Loucy (cell line): ENCODE results near the gene FIS1.

Source experiments
- H2AFZ ChIP-seq: fragments of 200-600 bp; sonication (generic); 2 replicates; pipeline ENCODE4 v1.6.0; 2016; ENCODE audit warnings: antibody characterized with exemption, mild to moderate bottlenecking, low read length, moderate library complexity
- H3F3A ChIP-seq: fragments of 200-600 bp; 2 replicates; pipeline ENCODE4 v1.6.0; 2016; ENCODE audit warnings: antibody characterized with exemption, low read depth, mild to moderate bottlenecking
- H3K27me3 ChIP-seq: fragments of 200-600 bp; sonication (generic); 2 replicates; pipeline ENCODE4 v1.6.1; 2014; ENCODE audit warnings: low read length, mild to moderate bottlenecking; ENCODE audit not compliant: insufficient read depth, poor library complexity, severe bottlenecking
- H3K36me3 ChIP-seq: fragments of 200-600 bp; sonication (generic); 2 replicates; pipeline ENCODE4 v1.6.1; 2016; ENCODE audit warnings: low read length; ENCODE audit not compliant: insufficient read depth
- H3K4me1 ChIP-seq: fragments of 200-600 bp; sonication (generic); 2 replicates; pipeline ENCODE4 v1.5.1; 2014; ENCODE audit warnings: low read length, mild to moderate bottlenecking; ENCODE audit not compliant: insufficient read depth, poor library complexity, severe bottlenecking
- H3K4me2 ChIP-seq: fragments of 200-600 bp; sonication (generic); 2 replicates; pipeline ENCODE4 v1.6.0; 2014; ENCODE audit warnings: antibody characterized with exemption, low read length, low read depth, mild to moderate bottlenecking; ENCODE audit not compliant: poor library complexity, severe bottlenecking
- H3K4me3 ChIP-seq: fragments of 200-600 bp; sonication (generic); 2 replicates; pipeline ENCODE4 v1.5.1; 2014; ENCODE audit warnings: low read length, mild to moderate bottlenecking, mixed read lengths; ENCODE audit not compliant: poor library complexity, severe bottlenecking
- H3K79me2 ChIP-seq: fragments of 200-600 bp; sonication (generic); 2 replicates; pipeline ENCODE4 v1.6.1; 2014; ENCODE audit warnings: low read length; ENCODE audit not compliant: insufficient read depth
- H3K9ac ChIP-seq: fragments of 200-600 bp; sonication (generic); 2 replicates; pipeline ENCODE4 v1.6.0; 2014; ENCODE audit warnings: mild to moderate bottlenecking, low read depth, low read length, moderate library complexity; ENCODE audit not compliant: poor library complexity, severe bottlenecking
- H3K9me2 ChIP-seq: fragments of 200-600 bp; sonication (generic); replicated peaks from 2 replicates; pipeline ENCODE4 v1.6.1; 2016; ENCODE audit warnings: low read depth, low read length, mixed read lengths
- H3K9me3 ChIP-seq: fragments of 200-600 bp; sonication (generic); 2 replicates; pipeline ENCODE4 v1.6.1; 2014; ENCODE audit warnings: mild to moderate bottlenecking, antibody characterized with exemption, low read length, low read depth; ENCODE audit not compliant: insufficient read depth
- H4K20me1 ChIP-seq: fragments of 200-600 bp; sonication (generic); 2 replicates; pipeline ENCODE4 v1.6.0; 2014; ENCODE audit warnings: antibody characterized with exemption, low read length, mild to moderate bottlenecking; ENCODE audit not compliant: insufficient read depth, poor library complexity, severe bottlenecking
- CTCF ChIP-seq: fragments of 200-600 bp; sonication (generic); conservative IDR thresholded peaks from 2 replicates; pipeline ENCODE4 v1.5.1; 2014; ENCODE audit warnings: mild to moderate bottlenecking, antibody characterized with exemption, low read length
- EZH2phosphoT487 ChIP-seq: fragments of 200-600 bp; IDR thresholded peaks from 2 replicates; pipeline ENCODE4 v1.6.1; 2018; ENCODE audit warnings: antibody characterized with exemption, mild to moderate bottlenecking, moderate library complexity, borderline replicate concordance

Gene FIS1

GRCh38 chr7:101216860-101217387 lies 28.0 kb downstream of the FIS1 start:
- Histone ChIP-seq H3K27me3 (no peaks in the 10 kb centered on the region), H3K4me1 (peaks cover 19% of the 10 kb centered on the region), H2AFZ (peak overlapping the region; percentile 83; the same call in 1 of the 2 replicates), H3K4me3 (peak overlapping the region; percentile 80), H3K4me2 (peak overlapping the region; percentile 91), H3K9me3 (no peaks in the 10 kb centered on the region), H3K79me2 (peaks cover 30% of the 10 kb centered on the region), H4K20me1 (no peaks in the 10 kb centered on the region), H3K9me2 (no peaks in the 10 kb centered on the region), H3K36me3 (no peaks in the 10 kb centered on the region), H3F3A (no peaks in the 10 kb centered on the region), H3K9ac (peak overlapping the region; percentile 74)
- no peak for TF ChIP-seq EZH2phosphoT487
- no peak for TF ChIP-seq CTCF

GRCh38 chr7:101216001-101216859 lies 28.7 kb downstream of the FIS1 start:
- no peak overlapping the region for H2AFZ ChIP-seq
- H3K36me3 ChIP-seq: no peaks in the 10 kb centered on the region
- H3F3A ChIP-seq: no peaks in the 10 kb centered on the region
- peak overlapping the region; percentile 80 for H3K4me3 ChIP-seq
- H3K79me2 ChIP-seq: peaks cover 29% of the 10 kb centered on the region
- peak overlapping the region; percentile 91 for H3K4me2 ChIP-seq
- no peaks in the 10 kb centered on the region for H3K27me3 ChIP-seq
- peaks cover 19% of the 10 kb centered on the region for H3K4me1 ChIP-seq
- no peak for TF ChIP-seq EZH2phosphoT487
- no peak for TF ChIP-seq CTCF
- no peaks in the 10 kb centered on the region for H4K20me1 ChIP-seq
- no peaks in the 10 kb centered on the region for H3K9me3 ChIP-seq
- H3K9me2 ChIP-seq: no peaks in the 10 kb centered on the region
- peak overlapping the region; percentile 74 for H3K9ac ChIP-seq

GRCh38 chr7:101212014-101212413 lies 32.9 kb downstream of the FIS1 start:
- no peaks in the 10 kb centered on the region for H4K20me1 ChIP-seq
- no peak overlapping the region for H3K9ac ChIP-seq
- no peak overlapping the region for H3K4me2 ChIP-seq
- H3K27me3 ChIP-seq: no peaks in the 10 kb centered on the region
- peaks cover 9% of the 10 kb centered on the region for H3K4me1 ChIP-seq
- no peak; the same call in 1 of the 2 replicates for TF ChIP-seq CTCF
- no peak overlapping the region for H3K4me3 ChIP-seq
- H3K36me3 ChIP-seq: no peaks in the 10 kb centered on the region
- H3K9me2 ChIP-seq: no peaks in the 10 kb centered on the region
- no peaks in the 10 kb centered on the region for H3F3A ChIP-seq
- H2AFZ ChIP-seq: no peak overlapping the region
- H3K79me2 ChIP-seq: peaks cover 7% of the 10 kb centered on the region; the same call in 1 of the 2 replicates
- H3K9me3 ChIP-seq: no peaks in the 10 kb centered on the region
